GM12878 (cell line): Measurements from ENCODE around the gene TMUB2. TPM values are rescaled to one million over a fixed set of nuclear protein-coding genes. Genes with fewer than 3 reads are reported as not detected.

Source experiments
- ATAC-seq: fragments of 200-7000 bp; cut with Tn5 transposase; 3 replicates; pipeline ENCODE4 v1.9.1; 2020; ENCODE audit warnings: mild to moderate bottlenecking, moderate library complexity
- BruUV-seq: library from RNA; stranded (reverse); fragments of 400-500 nt; replicated peaks from 2 replicates; lab custom pipeline; 2021; lab: Mats Ljungman, UMichigan
- CTCF ChIA-PET: fragments of 300-600 bp; sonication (Branson Sonifier 250); formaldehyde crosslinking; extraction: SDS; loops from one replicate; lab custom pipeline; 2021; ENCODE audit warnings: inconsistent platforms; lab: Yijun Ruan, JAX
- POLR2A ChIA-PET: fragments of 350-600 bp; formaldehyde crosslinking; extraction: SDS; loops from one replicate; lab custom pipeline; 2021; ENCODE audit warnings: inconsistent platforms; lab: Charles Lee
- RAD21 ChIA-PET: fragments of 300-600 bp; sonication (Branson Sonifier 250); formaldehyde crosslinking; loops from one replicate; lab custom pipeline; 2023; ENCODE audit warnings: antibody characterized with exemption; ENCODE audit not compliant: unreplicated experiment; lab: Charles Lee
- SMC1A ChIA-PET: fragments of 300-600 bp; sonication (Branson Sonifier 250); formaldehyde crosslinking; loops from one replicate; lab custom pipeline; 2023; ENCODE audit not compliant: unreplicated experiment, uncharacterized antibody; lab: Charles Lee
- DNase-seq: peaks from one replicate; pipeline ENCODE4 v3.0.0-alpha.2; 2011; ENCODE audit warnings: low read depth, low spot score
- FAIRE-seq: peaks from 3 replicates; lab custom pipeline; 2011; peaks lifted over from hg19 to GRCh38; lab: Jason Lieb, UNC
- H2AFZ ChIP-seq: 2 replicates; pipeline ENCODE4 v1.6.0; 2011; ENCODE audit warnings: low read depth, low read length, control low read depth; ENCODE audit not compliant: control insufficient read depth
- H3K27ac ChIP-seq: 2 replicates; pipeline ENCODE4 v1.5.1; 2011; ENCODE audit warnings: control low read depth; ENCODE audit not compliant: control insufficient read depth, insufficient read depth
- H3K27me3 ChIP-seq, 2 experiments: replicated peaks in 1 of 2; 2 replicates each; pipeline versions ENCODE4 v1.6.0 to v1.6.1; 2011; ENCODE audit warnings: low read length in 1 of 2; ENCODE audit not compliant: control insufficient read depth in 2 of 2, insufficient read depth in 2 of 2
- H3K36me3 ChIP-seq, 2 experiments: 2 replicates each; pipeline ENCODE4 v1.5.1; 2011; ENCODE audit warnings: low read length in 1 of 2; ENCODE audit not compliant: control insufficient read depth in 2 of 2, insufficient read depth in 2 of 2
- H3K4me1 ChIP-seq: 2 replicates; pipeline ENCODE4 v1.6.1; 2011; ENCODE audit warnings: mild to moderate bottlenecking, low read length, moderate library complexity, mixed read lengths; ENCODE audit not compliant: control insufficient read depth, insufficient read depth
- H3K4me2 ChIP-seq: 2 replicates; pipeline ENCODE4 v1.6.0; 2011; ENCODE audit warnings: control low read depth; ENCODE audit not compliant: control insufficient read depth, insufficient read depth
- H3K4me3 ChIP-seq: fragments of 200-600 bp; sonication (generic); 2 replicates; pipeline ENCODE4 v1.5.1; 2016
- H3K79me2 ChIP-seq: 2 replicates; pipeline ENCODE4 v1.6.0; 2011; ENCODE audit warnings: low read length; ENCODE audit not compliant: control insufficient read depth, insufficient read depth
- H3K9ac ChIP-seq: 2 replicates; pipeline ENCODE4 v1.8.0; 2011; ENCODE audit warnings: low read length, control low read depth, mixed read lengths; ENCODE audit not compliant: control insufficient read depth, insufficient read depth
- H3K9me3 ChIP-seq: replicated peaks from 3 replicates; pipeline ENCODE4 v1.5.1; 2011; ENCODE audit warnings: mild to moderate bottlenecking, low read length; ENCODE audit not compliant: control insufficient read depth, insufficient read depth
- H4K20me1 ChIP-seq: 2 replicates; pipeline ENCODE4 v1.6.0; 2011; ENCODE audit not compliant: control insufficient read depth, insufficient read depth
- BCLAF1 ChIP-seq: fragments of 450-650 bp; IDR thresholded peaks from 2 replicates; pipeline ENCODE4 v1.6.1; 2017; ENCODE audit warnings: antibody characterized with exemption, mild to moderate bottlenecking, moderate library complexity
- ELK1 ChIP-seq: IDR thresholded peaks from 2 replicates; pipeline ENCODE4 v1.6.1; 2012; ENCODE audit warnings: low read depth, low read length, improper control_type of control experiment
- IKZF2 ChIP-seq, 2 experiments: fragments of 450-650 bp; IDR thresholded peaks; 2 replicates each; pipeline ENCODE4 v1.6.1; 2017; ENCODE audit warnings: mild to moderate bottlenecking in 2 of 2, moderate library complexity in 2 of 2
- KAT2A ChIP-seq: conservative IDR thresholded peaks from 2 replicates; pipeline ENCODE4 v1.6.1; 2011; ENCODE audit warnings: low read depth, low read length; ENCODE audit not compliant: control insufficient read depth
- MXI1 ChIP-seq: fragments of 150-350 bp; IDR thresholded peaks from 2 replicates; pipeline ENCODE4 v1.6.1; 2011; ENCODE audit warnings: low read depth, mild to moderate bottlenecking, inconsistent platforms, low read length, improper control_type of control experiment
- NR2C2 ChIP-seq: IDR thresholded peaks from 2 replicates; pipeline ENCODE4 v1.6.1; 2011; ENCODE audit warnings: borderline replicate concordance, low read depth; ENCODE audit not compliant: control insufficient read depth, insufficient read length
- PBX3 ChIP-seq: IDR thresholded peaks from 2 replicates; pipeline ENCODE4 v1.6.1; 2011; ENCODE audit warnings: mild to moderate bottlenecking, low read depth, low read length, moderate library complexity; ENCODE audit not compliant: insufficient replicate concordance
- RBBP5 ChIP-seq: fragments of 200-600 bp; sonication (generic); conservative IDR thresholded peaks from 2 replicates; pipeline ENCODE4 v1.6.1; 2016
- STAT3 ChIP-seq: IDR thresholded peaks from 2 replicates; pipeline ENCODE4 v1.6.1; 2011; ENCODE audit warnings: low read depth, low read length, improper control_type of control experiment
- YBX1 ChIP-seq: fragments of 450-650 bp; IDR thresholded peaks from 2 replicates; pipeline ENCODE4 v1.6.1; 2016; ENCODE audit warnings: antibody characterized with exemption
- ZBTB4 ChIP-seq: fragments of 450-650 bp; formaldehyde crosslinking; IDR thresholded peaks from 2 replicates; pipeline ENCODE4 v1.4.0; 2022; ENCODE audit warnings: mild to moderate bottlenecking, moderate library complexity
- whole genome bisulfite sequencing: methylation state at CpG from one replicate; pipeline ENCODE4 v1.1.6; 2016; ENCODE audit warnings: low lambda C conversion rate; ENCODE audit not compliant: insufficient replicate concordance, insufficient coverage; ENCODE audit errors: missing lambda C conversion rate; 5-methylcytosine and 5-hydroxymethylcytosine counted together
- in situ Hi-C: fragments of 300-500 bp; cut with MboI; formaldehyde crosslinking; loops from 9 replicates; pipeline ENCODE4 v1.14.3; 2018; ENCODE audit warnings: mixed read lengths
- intact Hi-C: fragments of 100-400 bp; cut with micrococcal nuclease; formaldehyde crosslinking; loops from one replicate; pipeline ENCODE4 v1.14.2; 2022; ENCODE audit not compliant: unreplicated experiment
- polyA plus RNA-seq, 11 experiments: library from polyadenylated mRNA; depleted of rRNA in 4 of 11; unstranded in 6 of 11; stranded (reverse) in 5 of 11; fragments of >200 nt; fragmentation: Nextera tagmentation in 4 of 11; fragmentation: Illumina TruSeq in 1 of 11; extraction: Ambion mirVana in 4 of 11; extraction: Trizol in 1 of 11; gene quantifications; 1 replicate in 1 of 11; 2 replicates in 10 of 11; pipeline versions ENCODE4 v1.2.1 to v1.2.3, GENCODE V29; 2011 to 2016; ENCODE audit warnings: inconsistent platforms in 2 of 11, missing spikeins in 2 of 11, low read depth in 1 of 11
- total RNA-seq, 4 experiments: library from RNA; depleted of rRNA in 3 of 4; stranded (reverse); fragments of >200 nt in 3 of 4; fragmentation: Illumina TruSeq in 1 of 4; extraction: Trizol in 1 of 4; gene quantifications; 2 replicates each; pipeline versions ENCODE4 v1.2.1 to v1.2.3, GENCODE V29; 2013 to 2021

TMUB2 gene
- total and polyA plus RNA-seq, 10 of the 15 experiments (the other 5 are each of a cell fraction or from before 2014, with no cell fraction given) = 4.3 to 34.0 (median 20.0) TPM

GRCh38 chr17:44167181-44167861 is 19.5 kb upstream of the TMUB2 start:
- peaks cover 5% of the 10 kb centered on the region for H3K4me1 ChIP-seq
- H3K9me3 ChIP-seq = no peaks in the 10 kb centered on the region
- FAIRE-seq (no peak), DNase-seq (no peak), ATAC-seq (no peak)
- H3K4me2 ChIP-seq = no peak overlapping the region
- 58% methylated on average over 7 of the region's 7 CpGs for WGBS
- TF ChIP-seq PBX3 (no peak), RBBP5 (no peak), YBX1 (no peak), BCLAF1 (no peak), IKZF2 (IDR thresholded peaks at IDR 0.05) (no peak), MXI1 (no peak), ELK1 (no peak), STAT3 (no peak), NR2C2 (no peak), KAT2A (no peak), ZBTB4 (CRISPR knock-in tag) (no peak)
- H3K27ac ChIP-seq = no peak overlapping the region
- ChIA-PET POLR2A (no interaction called here), CTCF (interaction anchor here (0.8 to 5.2 kb wide), 20 partner anchors 11 to 257 kb away, joined by 3 to 56 read pairs (median 8); partner anchors contain the start of genes PPY and TMUB2), SMC1A (interaction anchor here (1.0 to 2.3 kb wide), 9 partner anchors 11 to 257 kb away, joined by 3 to 19 read pairs (median 5); partner anchors contain the start of gene PPY), RAD21 (interaction anchor here (0.8 to 1.9 kb wide), 10 partner anchors 19 to 257 kb away, joined by 4 to 28 read pairs (median 6); partner anchors contain the start of genes HDAC5 and TMUB2)
- no peaks in the 10 kb centered on the region for H3K36me3 ChIP-seq
- BruUV-seq = no TSS peak
- no peaks in the 10 kb centered on the region for H3K79me2 ChIP-seq
- H3K27me3 ChIP-seq = no peaks in the 10 kb centered on the region
- in situ Hi-C loops (loop anchor here (5.0 kb wide), 1 partner anchor 225 kb away; the partner anchor contains the start of gene PPY), intact Hi-C loops (no loop called here)
- H4K20me1 ChIP-seq = no peaks in the 10 kb centered on the region
- no peak overlapping the region for H3K4me3 ChIP-seq
- no peak overlapping the region for H3K9ac ChIP-seq
- no peak overlapping the region for H2AFZ ChIP-seq
